Activated CD4-positive, alpha-beta T cell treated with anti-CD3 and anti-CD28 coated beads, Interleukin-2, amount 50 U/mL, for 24 hours (primary cell): ENCODE results near the gene C6orf120.
"Not testable (repeated sequence)": the region's sequence is repeated elsewhere in the genome, so short reads cannot be mapped to it uniquely, and the experiment has no call there.

Source experiments
- DNase-seq, 2 donors: peaks; one replicate each; pipeline ENCODE4 v3.0.0-alpha.2; 2020; ENCODE audit warnings: low read depth in 1 of 2, low spot score in 1 of 2

C6orf120 gene

DNA sequence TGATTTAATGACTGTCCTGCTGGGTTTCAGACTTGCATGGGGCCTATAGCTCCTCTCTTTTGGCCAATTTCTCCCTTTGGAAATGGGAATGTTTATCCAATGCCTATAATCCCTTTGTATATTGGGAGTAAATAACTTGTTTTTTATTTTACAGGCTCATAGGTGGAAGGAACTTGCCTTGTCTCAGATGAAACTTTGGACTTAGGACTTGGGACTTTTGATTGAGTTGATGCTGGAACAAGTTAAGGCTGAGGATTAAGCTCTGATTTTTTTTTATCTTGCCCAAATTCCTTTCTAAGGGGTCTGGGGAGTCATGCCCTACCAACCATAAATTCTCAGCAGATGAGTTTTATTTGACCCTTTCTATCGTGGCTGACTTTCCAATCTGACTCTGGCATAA, 23.6 kb upstream of the C6orf120 start:
- no peak for DNase-seq

DNA sequence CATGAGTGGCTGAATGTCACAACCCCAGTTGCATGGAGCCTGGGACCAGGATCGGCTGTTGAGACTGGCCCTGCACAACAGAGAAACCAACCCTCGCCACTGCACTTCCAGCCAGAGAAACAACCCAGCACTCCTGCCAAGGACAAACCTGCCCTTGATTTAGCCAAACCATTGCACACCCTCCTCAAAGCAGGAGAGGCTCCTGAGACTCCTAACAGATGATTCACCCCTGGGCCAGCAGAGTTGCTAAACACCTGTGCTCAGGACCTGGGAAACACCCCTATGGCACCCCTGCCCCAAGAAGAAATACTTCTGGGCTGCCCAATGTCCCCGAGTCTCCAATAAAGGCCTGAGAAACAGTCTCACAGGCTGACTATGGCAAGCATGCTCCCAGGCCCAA, 17.9 kb upstream of the C6orf120 start:
- no peak for DNase-seq

DNA sequence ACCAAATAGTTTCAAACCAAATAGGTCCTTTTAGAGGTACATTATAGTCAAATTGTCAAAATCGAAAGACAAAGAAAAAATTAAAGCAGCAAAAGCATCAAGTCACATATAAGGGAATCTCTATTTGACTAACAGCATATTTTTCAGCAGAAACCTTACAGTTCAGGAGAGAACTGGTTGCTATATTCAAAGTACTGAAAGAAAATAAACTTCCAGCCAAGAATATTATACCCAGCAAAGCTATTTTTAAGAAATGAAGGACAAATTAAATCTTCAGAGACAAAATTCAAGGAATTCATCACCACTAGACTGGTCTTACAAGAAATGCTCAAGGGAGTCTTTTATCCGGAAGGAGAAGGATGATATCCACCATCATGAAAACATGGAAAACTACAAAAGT, 16.1 kb upstream of the C6orf120 start:
- DNase-seq = no peak

DNA sequence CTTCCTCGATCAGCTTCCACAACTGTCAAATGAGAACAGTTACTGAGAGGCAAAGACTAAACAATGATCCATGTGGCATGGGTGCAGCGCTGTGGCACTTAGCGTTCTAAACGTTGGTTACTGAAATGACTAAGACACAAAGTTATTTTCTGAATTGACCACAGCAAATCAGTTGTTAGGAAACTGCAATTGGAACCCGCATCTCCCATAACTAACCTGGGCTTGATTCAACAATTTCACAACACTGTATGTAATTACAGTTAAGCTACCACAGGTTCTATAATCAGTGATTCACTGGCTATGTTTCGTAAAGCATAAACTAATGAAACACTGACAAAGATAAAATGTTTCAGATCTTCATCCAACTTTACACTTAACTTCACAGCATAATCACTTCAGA, 12.6 kb upstream of the C6orf120 start:
- DNase-seq = no peak

DNA sequence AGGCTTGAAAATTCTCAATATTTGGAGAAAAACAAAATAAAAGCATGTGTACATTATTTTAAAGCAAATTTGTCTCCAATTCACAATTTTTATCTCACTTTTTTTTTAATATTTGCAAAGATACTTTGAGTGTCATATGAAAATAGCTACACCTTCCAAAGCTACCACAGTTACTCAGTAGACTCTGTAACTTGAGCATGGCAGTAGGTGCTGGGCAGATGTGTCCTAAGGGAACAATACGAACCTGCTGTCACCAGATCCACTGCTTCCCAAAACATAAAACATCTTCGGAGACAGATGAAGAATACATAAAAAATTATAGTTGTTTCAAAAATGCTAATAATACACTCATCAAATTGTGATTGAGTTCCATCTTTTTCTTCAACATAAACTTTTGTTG, 10.7 kb upstream of the C6orf120 start:
- DNase-seq = no peak

DNA sequence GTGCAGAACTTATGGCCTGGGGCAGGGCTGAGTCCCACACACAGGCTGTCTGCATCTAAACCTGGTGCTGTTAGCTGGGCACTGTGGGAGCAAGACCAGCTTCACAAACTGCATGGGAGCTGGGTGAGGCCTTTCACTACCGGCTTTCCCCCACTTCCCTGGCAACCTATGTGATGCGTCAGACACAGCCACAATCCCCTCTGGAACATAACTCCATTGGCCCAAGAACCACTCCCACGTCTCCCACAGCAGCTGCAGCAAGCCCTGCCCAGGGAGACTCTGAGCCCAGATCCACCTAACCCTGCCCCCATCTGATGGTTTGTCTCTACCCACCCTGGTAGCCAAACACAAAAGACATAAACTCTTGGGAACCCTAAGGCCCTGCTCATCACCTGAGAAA, 9.4 kb upstream of the C6orf120 start:
- DNase-seq = no peak

DNA sequence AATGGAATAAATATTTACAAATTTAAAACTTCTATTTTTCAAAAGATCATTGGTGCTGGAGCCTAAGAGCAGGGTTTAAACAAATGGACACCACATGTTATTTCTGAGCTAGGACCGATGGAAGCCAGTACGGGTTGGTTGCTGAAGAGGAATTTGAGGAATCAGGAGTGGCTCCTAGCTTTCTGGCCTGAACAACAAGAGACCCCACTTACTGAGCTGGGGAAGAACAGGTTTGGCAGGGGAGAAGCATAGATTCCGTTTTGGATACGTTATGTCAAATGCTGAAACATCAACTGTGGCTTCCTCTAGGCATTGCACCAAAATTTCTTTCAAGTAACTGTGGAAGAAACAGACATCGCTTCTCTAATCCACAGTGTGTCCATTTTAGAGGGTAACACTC, 6.8 kb upstream of the C6orf120 start:
- no peak for DNase-seq

DNA sequence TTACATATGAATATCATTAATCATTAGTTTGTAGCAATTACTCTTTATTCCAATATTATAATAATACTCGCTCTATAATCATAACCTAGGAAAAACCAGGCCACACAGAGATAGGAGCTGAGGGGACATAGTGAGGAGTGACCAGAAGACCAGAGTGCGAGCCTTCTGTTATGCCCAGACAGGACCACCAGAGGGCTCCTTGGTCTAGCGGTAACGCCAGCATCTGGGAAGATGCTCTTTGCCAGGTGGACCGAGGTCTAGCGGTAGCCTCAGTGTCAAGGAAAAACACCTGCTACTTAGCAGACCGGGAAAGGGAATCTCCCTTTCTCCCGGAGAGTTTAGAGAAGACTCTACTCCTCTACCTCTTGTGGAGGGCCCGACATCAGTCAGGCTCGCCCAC, 4.8 kb upstream of the C6orf120 start:
- not testable (repeated sequence) for DNase-seq

DNA sequence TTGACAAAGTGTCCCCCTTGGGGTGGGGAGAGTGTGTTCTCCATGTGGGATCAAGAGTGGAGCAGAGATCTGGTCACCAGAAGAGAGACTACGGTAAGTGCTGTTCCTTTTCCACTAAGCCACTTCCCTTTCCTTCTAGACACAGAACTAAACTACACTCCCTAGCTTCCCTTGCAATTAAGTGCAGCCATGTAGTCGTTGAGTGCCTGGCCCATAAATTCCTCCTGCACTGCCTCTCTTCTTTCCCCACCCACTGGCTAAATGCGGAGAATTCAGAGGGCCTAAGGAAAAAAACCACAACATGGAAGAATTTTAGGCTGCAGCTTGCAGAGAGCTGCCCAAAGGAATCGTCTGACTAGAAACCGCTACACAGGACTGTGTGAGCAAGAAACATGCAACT, 1.6 kb upstream of the C6orf120 start:
- no peak for DNase-seq

DNA sequence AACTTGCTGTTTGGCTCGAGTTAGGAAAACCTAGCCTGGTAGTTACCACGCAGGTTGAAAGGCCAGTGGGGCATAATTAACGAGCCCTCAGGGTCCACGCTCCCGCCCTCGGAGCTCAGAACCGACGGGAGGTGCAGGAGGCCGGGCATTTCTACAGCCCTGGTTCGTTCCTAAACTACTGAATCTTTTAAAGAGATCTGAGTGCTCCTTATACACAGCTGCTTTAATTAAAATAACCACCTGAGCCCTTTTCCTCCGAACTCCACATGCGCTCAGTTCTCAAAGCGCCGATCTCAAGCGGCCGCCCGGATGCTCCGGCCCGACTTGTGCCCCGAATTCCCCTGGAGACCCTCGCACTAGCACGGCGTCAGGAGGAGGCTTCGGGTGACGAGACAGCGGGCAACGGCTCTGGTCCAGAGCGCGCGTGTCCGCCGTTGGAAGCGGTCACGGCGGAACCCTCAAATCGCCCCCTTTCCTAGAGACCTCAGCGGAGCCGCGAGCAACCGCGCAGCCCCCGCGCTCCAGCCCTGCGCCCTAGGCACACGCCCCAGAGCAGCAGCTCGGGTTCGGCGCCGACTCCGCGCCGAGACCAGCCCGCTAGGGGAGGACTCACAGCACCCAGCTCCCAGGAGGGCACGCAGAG, 494 bp upstream of the C6orf120 start:
- no peak for DNase-seq

DNA sequence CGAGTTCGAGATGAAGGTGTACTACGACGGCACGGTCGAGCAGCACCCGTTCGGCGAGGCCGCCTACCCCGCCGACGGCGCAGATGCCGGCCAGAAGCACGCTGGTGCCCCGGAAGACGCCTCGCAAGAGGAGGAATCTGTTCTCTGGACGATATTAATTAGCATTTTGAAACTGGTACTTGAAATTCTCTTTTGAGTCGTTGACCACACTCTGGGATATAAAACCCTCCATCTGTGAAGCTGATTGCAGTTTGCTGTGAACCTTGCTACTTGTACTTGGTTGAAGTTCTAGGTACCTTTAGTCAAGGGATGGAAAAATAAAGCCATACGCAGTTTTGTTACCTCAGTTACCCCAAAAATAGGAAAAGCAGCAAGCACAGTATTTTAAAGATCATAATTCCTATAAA, 917 bp downstream of the C6orf120 start:
- DNase-seq = no peak

DNA sequence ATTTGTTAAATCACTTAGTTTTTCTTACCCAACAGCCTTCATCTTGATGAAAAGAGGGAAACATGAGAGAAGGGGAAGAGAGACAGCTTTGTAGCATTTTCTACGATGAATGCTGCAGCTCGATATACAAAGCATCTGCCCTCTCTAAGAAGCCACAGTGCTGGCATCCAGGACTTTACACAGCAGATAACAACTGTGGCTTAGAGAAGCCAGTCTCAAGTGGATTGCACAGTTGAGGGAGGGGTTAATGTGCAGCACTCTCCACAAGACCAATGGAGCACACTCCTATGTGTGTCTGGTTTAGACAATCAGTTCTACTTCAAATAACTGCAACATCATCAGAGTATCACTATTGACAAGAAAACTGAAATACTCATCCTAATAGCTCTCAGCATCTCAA, 5.8 kb downstream of the C6orf120 start:
- no peak for DNase-seq

DNA sequence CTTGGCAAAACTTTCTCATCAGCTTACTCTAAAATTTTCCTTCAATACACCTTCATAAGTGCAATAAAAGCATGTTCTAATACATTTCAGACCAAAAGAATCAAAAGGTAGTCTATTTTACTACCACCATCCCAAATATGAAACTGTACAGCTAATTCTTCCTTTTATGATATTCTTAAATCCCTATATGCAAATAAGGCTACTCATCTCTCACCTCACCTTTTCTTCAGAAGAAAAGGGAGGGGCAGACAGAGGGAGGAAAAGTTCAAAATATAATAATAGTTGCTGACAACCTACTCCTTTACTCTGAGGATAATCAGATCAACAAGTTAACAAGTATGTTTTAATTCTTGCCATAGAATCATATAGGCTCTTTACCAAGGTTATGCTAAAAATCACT, 7.4 kb downstream of the C6orf120 start:
- DNase-seq = no peak

DNA sequence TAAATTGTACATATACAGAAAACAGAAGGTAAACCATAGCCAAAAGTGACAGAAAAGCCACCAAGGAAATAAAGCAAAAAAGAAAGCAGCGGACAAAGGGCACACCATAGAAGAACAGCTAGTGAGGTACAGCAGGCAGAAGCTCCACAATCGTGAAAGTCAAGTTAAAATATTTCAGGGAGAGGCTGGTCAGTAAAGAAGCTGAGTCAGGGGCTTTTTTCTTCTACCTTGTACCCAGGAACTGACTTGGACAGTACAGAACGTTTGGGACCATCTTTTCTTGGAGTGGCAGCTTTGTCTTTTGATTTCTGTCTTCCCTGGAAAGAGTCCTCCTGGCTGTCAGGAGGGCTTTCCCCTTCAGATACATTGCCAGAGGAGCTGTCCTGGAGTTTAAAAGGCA, 8.1 kb downstream of the C6orf120 start:
- DNase-seq = no peak

DNA sequence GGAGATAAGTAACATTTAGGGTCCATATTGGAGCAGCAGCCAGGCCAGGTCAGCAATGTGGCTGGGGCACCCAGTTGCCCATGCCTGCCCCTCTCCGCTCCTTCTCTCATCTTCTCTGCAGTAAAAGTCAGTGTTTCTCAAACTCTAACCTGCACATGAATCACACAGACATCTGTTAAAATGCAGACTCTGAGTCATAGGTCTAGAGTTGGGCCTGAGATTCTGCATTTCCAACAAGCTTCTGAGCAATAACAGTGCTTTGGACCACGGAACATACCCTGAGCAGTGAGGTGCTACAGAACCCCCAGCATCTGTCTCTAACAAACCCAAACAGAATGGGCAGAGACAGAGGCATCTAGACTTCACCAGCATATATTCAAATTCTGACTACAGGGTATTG, 12.3 kb downstream of the C6orf120 start:
- no peak for DNase-seq

DNA sequence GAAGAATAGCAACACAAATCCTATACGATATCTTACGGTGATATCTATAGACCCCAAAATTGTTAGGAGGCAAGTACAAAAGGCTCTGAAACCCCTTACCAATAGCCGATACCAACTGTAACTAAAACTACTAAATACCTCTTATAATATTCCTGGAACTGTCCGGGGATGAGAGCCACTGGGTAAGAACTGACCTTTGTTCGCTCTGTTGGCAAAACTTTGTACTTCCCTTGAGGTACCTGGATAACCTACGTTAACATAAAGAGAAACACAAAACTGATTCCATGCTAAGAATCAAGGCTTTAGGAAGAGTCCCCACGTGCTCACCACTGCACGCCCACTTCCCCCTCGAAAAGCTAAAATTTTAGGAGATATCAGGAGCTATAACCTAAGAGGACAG, 12.7 kb downstream of the C6orf120 start:
- DNase-seq = no peak

DNA sequence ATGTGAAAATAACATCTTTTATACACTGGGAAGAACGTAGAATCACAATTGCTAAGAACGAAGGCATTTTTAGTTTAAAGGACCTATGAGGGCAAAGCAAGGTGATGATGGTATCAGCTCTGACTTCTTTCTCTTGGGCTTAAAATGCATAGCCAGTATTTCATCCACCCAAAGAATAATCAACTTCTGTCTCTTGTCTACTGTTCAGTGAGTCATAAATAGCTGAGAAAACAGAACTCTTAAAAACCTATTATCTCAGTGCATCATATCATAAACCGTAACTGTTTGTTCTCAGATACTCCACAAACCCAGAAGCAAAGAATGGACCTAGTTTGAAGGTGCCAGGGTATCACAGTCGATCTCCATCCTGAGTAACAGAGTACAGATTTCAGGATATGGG, 17.2 kb downstream of the C6orf120 start:
- no peak for DNase-seq

DNA sequence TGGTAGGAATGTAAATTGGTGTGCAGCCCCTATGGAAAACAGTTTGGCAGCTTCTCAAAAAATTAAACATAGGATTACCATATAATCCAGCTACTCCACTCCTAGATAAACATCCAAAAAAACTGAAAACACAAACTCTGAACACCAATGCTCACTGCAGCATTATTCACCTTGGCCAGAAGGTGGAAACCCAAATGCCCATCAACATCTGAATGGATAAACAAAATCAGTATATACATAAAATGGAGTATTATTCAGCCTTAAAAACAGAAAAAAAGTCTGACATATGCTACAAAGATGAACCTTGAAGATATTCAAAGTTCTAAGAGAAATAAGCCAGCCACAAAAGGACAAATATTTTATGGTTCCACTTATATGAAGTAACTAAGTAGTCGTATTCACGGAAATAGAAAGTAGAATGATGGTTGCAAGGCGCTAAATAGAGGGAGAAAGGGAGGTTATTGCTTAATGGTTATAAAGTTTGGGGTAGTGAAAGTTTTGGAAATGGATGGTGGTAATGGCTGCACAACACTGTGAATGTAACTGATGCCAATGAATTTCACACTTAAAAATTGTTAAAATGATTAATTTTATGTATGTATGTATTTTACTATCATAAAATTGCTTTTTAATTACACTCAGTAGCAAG, 18.4 kb downstream of the C6orf120 start:
- DNase-seq = no peak

DNA sequence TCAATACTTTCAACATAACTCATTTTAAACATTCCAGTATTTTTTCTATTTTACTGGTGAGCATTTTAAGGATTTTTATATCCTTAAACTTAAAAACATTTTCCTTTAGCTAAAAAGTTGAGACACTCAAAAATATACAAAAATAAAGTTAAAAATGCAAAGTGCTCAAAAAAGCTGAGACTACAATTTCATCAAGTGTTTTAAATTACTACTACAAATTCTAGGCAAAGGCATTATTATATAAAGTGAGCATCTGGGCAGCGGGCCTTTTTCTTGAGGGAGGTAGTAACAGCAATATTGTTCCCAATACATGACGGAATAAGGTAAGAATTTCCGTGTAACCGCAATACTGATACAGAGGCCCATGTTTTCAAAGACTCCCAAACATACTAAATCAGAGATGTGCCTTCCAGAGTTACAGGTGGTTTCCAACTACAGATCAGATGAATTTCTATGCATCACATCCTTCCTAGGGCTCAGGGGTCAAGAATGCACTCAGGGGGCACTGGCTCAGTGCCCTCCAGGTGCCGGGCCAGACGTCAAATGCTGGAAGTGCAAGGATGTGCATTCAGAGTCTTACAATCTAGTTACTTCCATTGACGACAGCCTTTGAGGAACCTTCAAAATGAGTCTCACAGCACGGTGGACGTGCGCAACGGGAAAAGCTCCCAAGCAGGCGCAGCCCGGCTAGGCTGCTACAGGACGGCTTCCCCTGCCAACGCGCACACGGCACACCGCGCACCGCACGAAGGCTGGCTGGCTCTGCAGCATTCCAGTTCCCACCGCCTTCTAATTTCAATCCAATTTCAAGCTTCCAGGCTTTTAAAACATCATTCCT, 20.7 kb downstream of the C6orf120 start:
- no peak for DNase-seq

DNA sequence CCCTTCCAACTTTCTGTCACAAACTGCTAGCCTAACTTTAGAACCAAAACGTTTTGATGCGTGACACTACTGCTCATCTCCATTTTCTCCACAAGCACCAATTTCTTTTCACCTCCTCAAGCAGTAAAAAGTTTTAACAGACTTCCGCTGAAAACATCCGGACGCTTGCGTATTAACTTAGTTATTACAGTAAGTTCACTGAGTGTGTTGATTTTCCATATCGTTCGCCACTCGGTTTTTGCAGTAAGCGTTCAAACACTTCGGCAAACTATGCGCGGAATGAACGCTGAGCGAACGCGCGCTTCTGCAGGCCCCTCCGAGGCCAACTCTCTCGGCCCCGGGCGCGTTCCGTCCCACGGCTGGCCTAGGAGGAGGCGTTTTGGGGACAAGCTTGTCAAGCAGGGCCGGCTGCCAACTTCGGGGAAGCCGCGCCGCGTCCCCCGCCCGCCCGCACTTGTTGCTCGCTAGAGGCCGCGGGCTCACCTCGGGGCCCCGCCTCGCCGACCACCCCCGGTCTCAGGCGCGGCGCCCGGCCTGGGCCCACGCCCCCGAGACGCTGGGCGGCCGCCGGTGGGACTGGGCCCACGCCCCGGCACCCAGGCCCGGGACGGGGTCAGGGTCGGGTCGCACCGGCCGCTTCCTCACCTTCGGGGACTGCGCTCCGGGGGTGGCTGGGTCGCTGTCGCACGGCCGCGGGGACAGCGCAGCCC, 21.4 kb downstream of the C6orf120 start:
- DNase-seq = peak; percentile 39 to 47

DNA sequence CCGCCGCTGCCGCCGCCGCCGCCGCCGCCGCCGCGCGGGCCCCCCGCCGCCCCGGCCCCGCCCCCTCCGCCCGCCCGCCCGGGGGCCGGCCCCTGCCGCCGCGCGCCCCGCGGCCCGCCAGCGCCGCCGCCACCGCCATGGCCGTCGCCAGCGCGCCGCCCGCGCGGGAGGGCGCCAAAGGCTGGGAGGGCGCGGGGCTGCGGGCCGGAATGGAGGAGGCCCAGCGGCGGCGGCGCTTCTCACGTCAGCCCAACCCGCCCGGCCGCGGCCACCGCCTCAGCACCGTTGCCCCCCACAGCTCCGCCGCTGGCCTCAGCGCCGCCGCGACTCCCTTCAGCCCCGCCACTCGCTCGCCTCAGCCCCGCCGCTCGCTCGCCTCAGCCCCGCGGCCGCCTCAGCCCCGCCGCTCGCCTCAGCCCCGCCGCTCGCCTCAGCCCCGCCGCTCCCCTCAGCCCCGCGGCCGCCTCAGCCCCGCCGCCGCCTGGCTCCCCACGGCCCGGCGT, 22.1 kb downstream of the C6orf120 start:
- DNase-seq = no peak
